ENCODE data around the gene TNFRSF25. TPM values are rescaled to one million over a fixed set of nuclear protein-coding genes. Genes with fewer than 3 reads are reported as not detected.

TNFRSF25 gene
- total and polyA plus RNA-seq, 2 donors (not counting 3 experiments of a cell fraction or from before 2014, with no cell fraction given) = 33.9 to 38.8 TPM

DNA sequence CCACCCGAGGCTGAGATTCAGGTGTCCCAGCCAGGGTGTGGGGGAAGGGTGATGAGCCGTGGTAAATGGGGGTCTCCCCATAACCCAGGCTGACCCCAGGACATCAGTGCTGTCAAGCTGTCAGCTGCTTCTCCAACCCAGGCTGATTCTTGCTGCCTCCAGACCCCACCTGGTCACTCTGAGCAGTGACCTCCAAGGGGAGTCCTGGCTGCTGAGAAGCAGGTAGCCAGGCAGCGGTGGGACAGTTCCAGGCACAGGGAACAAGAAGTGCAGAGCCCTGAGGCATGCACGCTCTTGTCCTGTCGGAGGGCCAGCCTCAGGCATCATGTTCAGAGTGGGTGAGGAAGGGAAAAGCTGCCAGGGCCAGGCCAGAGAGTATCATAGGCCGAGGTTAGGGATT is 40.3 kb downstream of the TNFRSF25 start:
- dilution Hi-C loops (cut with MboI; ENCODE audit: extremely low pct_ligation_motif_present, low sequenced_read_pairs) = no loop called here
- H3K9me1 ChIP-seq (replicated peaks; ENCODE audit: control insufficient read depth, extremely low read depth, insufficient read depth, low read length) = no peaks in the 10 kb centered on the region
- no peaks in the 10 kb centered on the region for H3K36me3 ChIP-seq (ENCODE audit: control insufficient read depth in 2 of 2, extremely low read depth in 1 of 2, insufficient read depth in 2 of 2, low read length in 2 of 2)
- peaks cover 0 to 3% of the 10 kb centered on the region in 2 experiments for H3K27me3 ChIP-seq (ENCODE audit: control insufficient read depth in 2 of 2, insufficient read depth in 2 of 2, low read length in 2 of 2)
- H3K79me2 ChIP-seq (ENCODE audit: control insufficient read depth, insufficient read depth, low read length) = no peaks in the 10 kb centered on the region
- peaks cover 27% of the 10 kb centered on the region for H3K4me1 ChIP-seq (ENCODE audit: control insufficient read depth, extremely low read depth, insufficient read depth, low read length)
- H3K27ac ChIP-seq (ENCODE audit: insufficient read depth, low read depth, low read length) = no peak overlapping the region
- TF ChIP-seq POLR2A (IDR thresholded peaks at IDR 0.05; ENCODE audit: low read depth, low read length) (no peak), MYC (IDR thresholded peaks at IDR 0.05; ENCODE audit: low read depth, low read length) (no peak), JUN (IDR thresholded peaks at IDR 0.05; ENCODE audit: borderline replicate concordance, insufficient read depth, insufficient read length, low read depth) (no peak), POLR2AphosphoS5 (IDR thresholded peaks at IDR 0.05; ENCODE audit: insufficient read depth, low read depth, low read length) (no peak), FOS (IDR thresholded peaks at IDR 0.05; ENCODE audit: borderline replicate concordance, insufficient read depth, low read length) (no peak)
- TF ChIP-seq, protein P1, sequence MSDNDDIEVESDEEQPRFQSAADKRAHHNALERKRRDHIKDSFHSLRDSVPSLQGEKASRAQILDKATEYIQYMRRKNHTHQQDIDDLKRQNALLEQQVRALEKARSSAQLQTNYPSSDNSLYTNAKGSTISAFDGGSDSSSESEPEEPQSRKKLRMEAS (IDR thresholded peaks at IDR 0.05; ENCODE audit: insufficient read depth, insufficient read length) = no peak
- TF ChIP-seq, protein P2, sequence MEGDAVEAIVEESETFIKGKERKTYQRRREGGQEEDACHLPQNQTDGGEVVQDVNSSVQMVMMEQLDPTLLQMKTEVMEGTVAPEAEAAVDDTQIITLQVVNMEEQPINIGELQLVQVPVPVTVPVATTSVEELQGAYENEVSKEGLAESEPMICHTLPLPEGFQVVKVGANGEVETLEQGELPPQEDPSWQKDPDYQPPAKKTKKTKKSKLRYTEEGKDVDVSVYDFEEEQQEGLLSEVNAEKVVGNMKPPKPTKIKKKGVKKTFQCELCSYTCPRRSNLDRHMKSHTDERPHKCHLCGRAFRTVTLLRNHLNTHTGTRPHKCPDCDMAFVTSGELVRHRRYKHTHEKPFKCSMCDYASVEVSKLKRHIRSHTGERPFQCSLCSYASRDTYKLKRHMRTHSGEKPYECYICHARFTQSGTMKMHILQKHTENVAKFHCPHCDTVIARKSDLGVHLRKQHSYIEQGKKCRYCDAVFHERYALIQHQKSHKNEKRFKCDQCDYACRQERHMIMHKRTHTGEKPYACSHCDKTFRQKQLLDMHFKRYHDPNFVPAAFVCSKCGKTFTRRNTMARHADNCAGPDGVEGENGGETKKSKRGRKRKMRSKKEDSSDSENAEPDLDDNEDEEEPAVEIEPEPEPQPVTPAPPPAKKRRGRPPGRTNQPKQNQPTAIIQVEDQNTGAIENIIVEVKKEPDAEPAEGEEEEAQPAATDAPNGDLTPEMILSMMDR (IDR thresholded peaks at IDR 0.05; ENCODE audit: extremely low read depth in 1 of 2, insufficient read depth in 1 of 2, low read depth in 1 of 2, low read length in 2 of 2) = no peak
- intact Hi-C loops (cut with micrococcal nuclease) = no loop called here
- no peaks in the 10 kb centered on the region for H3K9me3 ChIP-seq (replicated peaks; ENCODE audit: control insufficient read depth, insufficient read depth, low read length)
- FAIRE-seq (no peak), DNase-seq (ENCODE audit: low read depth, low spot score) (no peak)
- no TSS peak for BruUV-seq (replicated peaks)
- no peak overlapping the region for H3K4me3 ChIP-seq (replicated peaks in 1 of 3; ENCODE audit: insufficient read depth in 1 of 3, low read depth in 1 of 3, low read length in 3 of 3)
- CTCF ChIA-PET = interaction anchor here (1.4 to 11.1 kb wide), 2 partner anchors 11 kb away, joined by 10 to 202 read pairs; no protein-coding TSS in a partner anchor
- H3K4me2 ChIP-seq (ENCODE audit: insufficient read depth, low read length) = no peak overlapping the region
- no peaks in the 10 kb centered on the region for H4K20me1 ChIP-seq (replicated peaks; ENCODE audit: control insufficient read depth, extremely low read depth, insufficient read depth, low read length)
- H2AFZ ChIP-seq (ENCODE audit: low read depth, low read length) = no peak overlapping the region
- no peak overlapping the region for H3K9ac ChIP-seq (replicated peaks; ENCODE audit: extremely low read depth, insufficient read depth, low read length)
- POLR2A ChIA-PET = no interaction called here
